HK-2 (cell line): ENCODE results near the gene SLC25A33.
A peak's percentile ranks its signal among the peaks of the same experiment; 100 is the strongest.
"Not testable (repeated sequence)": the region's sequence is repeated elsewhere in the genome, so short reads cannot be mapped to it uniquely, and the experiment has no call there.

ENCODE experiments used
- DNase-seq: peaks from one replicate; pipeline ENCODE4 v3.0.0-alpha.2; 2018; ENCODE audit not compliant: unreplicated experiment

Gene SLC25A33

GRCh38 chr1:9539165-9539828 lies at the start of gene SLC25A33:
SLC25A33 (plus strand) TSS chr1:9539465; CDS start chr1:9539692, 227 bp downstream.
- peak; percentile 99 for DNase-seq

GRCh38 chr1:9490605-9491339 lies 48.5 kb upstream of the SLC25A33 start:
- DNase-seq, result peak; percentile 91

GRCh38 chr1:9493326-9493725 lies 45.9 kb upstream of the SLC25A33 start:
- no peak for DNase-seq

GRCh38 chr1:9494936-9495758 lies 44.1 kb upstream of the SLC25A33 start:
- peak; percentile 68 for DNase-seq

- no peak for DNase-seq
Observed at GRCh38 chr1:9495854-9496374, 43.4 kb upstream of the SLC25A33 start.

GRCh38 chr1:9500756-9501754 lies 38.2 kb upstream of the SLC25A33 start:
- peak; percentile 58 for DNase-seq

GRCh38 chr1:9503001-9503675 lies 36.1 kb upstream of the SLC25A33 start:
- DNase-seq, result no peak

GRCh38 chr1:9505143-9505542 lies 34.1 kb upstream of the SLC25A33 start:
- DNase-seq, result no peak

GRCh38 chr1:9506901-9507300 lies 32.4 kb upstream of the SLC25A33 start:
- DNase-seq, result no peak

GRCh38 chr1:9510130-9510529 lies 29.1 kb upstream of the SLC25A33 start:
- DNase-seq, result no peak

- not testable (repeated sequence) for DNase-seq
Observed at GRCh38 chr1:9515550-9515949, 23.7 kb upstream of the SLC25A33 start.

GRCh38 chr1:9518454-9518998 lies 20.7 kb upstream of the SLC25A33 start:
- no peak for DNase-seq

GRCh38 chr1:9520411-9520810 lies 18.9 kb upstream of the SLC25A33 start:
- DNase-seq, result no peak

- DNase-seq, result no peak
Observed at GRCh38 chr1:9529190-9529589, 10.1 kb upstream of the SLC25A33 start.

GRCh38 chr1:9530320-9530719 lies 8.9 kb upstream of the SLC25A33 start:
- no peak for DNase-seq

GRCh38 chr1:9534953-9535352 lies 4.3 kb upstream of the SLC25A33 start:
- no peak for DNase-seq

GRCh38 chr1:9536301-9536700 lies 3.0 kb upstream of the SLC25A33 start:
- DNase-seq, result no peak

- no peak for DNase-seq
Observed at GRCh38 chr1:9537863-9538668, 1.2 kb upstream of the SLC25A33 start.

GRCh38 chr1:9538669-9539164 lies 548 bp upstream of the SLC25A33 start:
- no peak for DNase-seq
